Right lung (tissue), 5 donors: ENCODE data around the gene LDLRAD3. TPM values are rescaled to one million over a fixed set of nuclear protein-coding genes. Genes with fewer than 3 reads are reported as not detected.
A peak's percentile ranks its signal among the peaks of the same experiment; 100 is the strongest.

ENCODE experiments used
- DNase-seq, 2 donors: peaks; one replicate each; pipeline ENCODE4 v3.0.0-alpha.2; 2013
- polyA plus RNA-seq, 5 donors: library from polyadenylated mRNA; unstranded; fragments of 120-200 nt; gene quantifications; one replicate each; pipeline versions ENCODE4 v1.2.1 to v1.2.3, GENCODE V29; 2013; ENCODE audit warnings: inconsistent platforms in 1 of 5, low replicate concordance in 1 of 5; ENCODE audit not compliant: insufficient read length in 5 of 5, insufficient read depth in 1 of 5

The LDLRAD3 gene
- polyA plus RNA-seq, 5 donors = 15.8 to 19.1 (median 16.6) TPM

GRCh38 chr11:35953081-35953760, 9.4 kb downstream of the LDLRAD3 start:
- DNase-seq = no peak

GRCh38 chr11:35954205-35954604, 10.3 kb downstream of the LDLRAD3 start:
- DNase-seq = no peak

- DNase-seq = no peak
Observed at GRCh38 chr11:35955636-35956035, 11.8 kb downstream of the LDLRAD3 start.

GRCh38 chr11:35962369-35963138, 18.7 kb downstream of the LDLRAD3 start:
- peak in 1 of 2 donors; percentile 52 for DNase-seq

- no peak for DNase-seq
Observed at GRCh38 chr11:35963911-35964310, 20.0 kb downstream of the LDLRAD3 start.

GRCh38 chr11:35964841-35965240, 21.0 kb downstream of the LDLRAD3 start:
- no peak for DNase-seq

GRCh38 chr11:35967042-35967441, 23.2 kb downstream of the LDLRAD3 start:
- no peak for DNase-seq

- no peak for DNase-seq
Observed at GRCh38 chr11:35968386-35969088, 24.7 kb downstream of the LDLRAD3 start.

- no peak for DNase-seq
Observed at GRCh38 chr11:35969089-35970042, 25.5 kb downstream of the LDLRAD3 start.

- no peak for DNase-seq
Observed at GRCh38 chr11:35970445-35970844, 26.6 kb downstream of the LDLRAD3 start.

GRCh38 chr11:35971841-35972422, 28.1 kb downstream of the LDLRAD3 start:
- DNase-seq = no peak

GRCh38 chr11:35974882-35975589, 31.2 kb downstream of the LDLRAD3 start:
- no peak for DNase-seq

- no peak for DNase-seq
Observed at GRCh38 chr11:35976434-35976833, 32.6 kb downstream of the LDLRAD3 start.

- DNase-seq = no peak
Observed at GRCh38 chr11:35978183-35978582, 34.3 kb downstream of the LDLRAD3 start.

- no peak for DNase-seq
Observed at GRCh38 chr11:35978891-35979290, 35.0 kb downstream of the LDLRAD3 start.

- DNase-seq = no peak
Observed at GRCh38 chr11:35980686-35981390, 37.0 kb downstream of the LDLRAD3 start.

- DNase-seq = no peak
Observed at GRCh38 chr11:35981581-35981980, 37.7 kb downstream of the LDLRAD3 start.

- no peak for DNase-seq
Observed at GRCh38 chr11:35982061-35982460, 38.2 kb downstream of the LDLRAD3 start.

GRCh38 chr11:35983981-35984380, 40.1 kb downstream of the LDLRAD3 start:
- no peak for DNase-seq

- DNase-seq = no peak
Observed at GRCh38 chr11:35986947-35987346, 43.1 kb downstream of the LDLRAD3 start.
